ENCODE measurements around the gene TMEM150C.

DNA sequence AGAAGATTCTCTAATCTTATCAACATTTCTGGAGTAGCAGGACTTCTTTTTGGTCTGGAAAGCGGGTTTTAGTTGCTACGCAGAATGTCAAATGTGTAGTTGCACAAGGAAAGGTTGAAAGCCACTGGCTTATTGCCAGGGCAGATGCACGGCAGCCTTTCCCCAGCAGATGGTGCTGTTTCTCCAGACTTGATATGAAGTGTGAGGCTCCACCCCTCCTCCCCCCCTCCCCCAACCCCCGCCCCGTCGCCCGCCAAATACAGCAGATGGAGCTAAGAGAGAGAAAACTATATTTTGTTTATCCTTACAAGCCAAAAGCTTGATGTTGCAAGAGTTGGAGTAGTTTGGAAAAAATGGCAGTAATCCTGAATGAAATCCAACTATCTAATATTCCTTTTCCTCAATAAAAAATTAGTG is 99.4 kb downstream of the TMEM150C start:
- TF ChIP-seq, protein P1, sequence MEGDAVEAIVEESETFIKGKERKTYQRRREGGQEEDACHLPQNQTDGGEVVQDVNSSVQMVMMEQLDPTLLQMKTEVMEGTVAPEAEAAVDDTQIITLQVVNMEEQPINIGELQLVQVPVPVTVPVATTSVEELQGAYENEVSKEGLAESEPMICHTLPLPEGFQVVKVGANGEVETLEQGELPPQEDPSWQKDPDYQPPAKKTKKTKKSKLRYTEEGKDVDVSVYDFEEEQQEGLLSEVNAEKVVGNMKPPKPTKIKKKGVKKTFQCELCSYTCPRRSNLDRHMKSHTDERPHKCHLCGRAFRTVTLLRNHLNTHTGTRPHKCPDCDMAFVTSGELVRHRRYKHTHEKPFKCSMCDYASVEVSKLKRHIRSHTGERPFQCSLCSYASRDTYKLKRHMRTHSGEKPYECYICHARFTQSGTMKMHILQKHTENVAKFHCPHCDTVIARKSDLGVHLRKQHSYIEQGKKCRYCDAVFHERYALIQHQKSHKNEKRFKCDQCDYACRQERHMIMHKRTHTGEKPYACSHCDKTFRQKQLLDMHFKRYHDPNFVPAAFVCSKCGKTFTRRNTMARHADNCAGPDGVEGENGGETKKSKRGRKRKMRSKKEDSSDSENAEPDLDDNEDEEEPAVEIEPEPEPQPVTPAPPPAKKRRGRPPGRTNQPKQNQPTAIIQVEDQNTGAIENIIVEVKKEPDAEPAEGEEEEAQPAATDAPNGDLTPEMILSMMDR (IDR thresholded peaks at IDR 0.05) = peak; percentile 50 to 75 (median 70)
- TF ChIP-seq POLR2A (IDR thresholded peaks at IDR 0.05) = no peak
